Testis (tissue), 2 donors: ENCODE data around the gene RAB3B.
"Not testable (repeated sequence)": the region's sequence is repeated elsewhere in the genome, so short reads cannot be mapped to it uniquely, and the experiment has no call there.

ENCODE experiments used
- POLR2A ChIP-seq: fragments of 450-650 bp; IDR thresholded peaks from one replicate; pipeline ENCODE4 v1.6.1; 2017; ENCODE audit warnings: antibody characterized with exemption, mild to moderate bottlenecking, moderate library complexity
- TF ChIP-seq, protein P1 (sequence below), 3 experiments: fragments of 450-650 bp in 2 of 3; fragments of 200-600 bp in 1 of 3; sonication (generic) in 1 of 3; IDR thresholded peaks; one replicate each; pipeline ENCODE4 v1.5.1; 2016 to 2019; ENCODE audit warnings: antibody characterized with exemption in 3 of 3, mild to moderate bottlenecking in 2 of 3, moderate library complexity in 1 of 3

DNA sequence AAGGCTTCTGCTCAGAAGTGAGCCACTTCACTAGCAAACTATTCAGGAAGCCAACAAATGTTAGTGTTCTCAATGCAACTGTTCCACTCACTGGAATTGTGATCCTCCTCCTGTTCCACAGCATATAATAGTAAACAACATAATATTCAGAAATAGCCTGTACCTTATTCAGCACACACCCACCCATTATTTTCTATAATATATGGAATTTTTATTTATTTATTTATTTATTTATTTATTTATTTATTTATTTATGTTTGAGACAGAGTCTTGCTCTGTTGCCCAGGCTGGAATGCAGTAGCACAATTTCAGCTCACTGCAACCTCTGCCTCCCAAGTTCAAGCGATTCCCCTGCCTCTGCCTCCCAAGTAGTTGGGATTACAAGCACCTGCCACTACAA is 117.2 kb downstream of the RAB3B start:
- TF ChIP-seq POLR2A: not testable (repeated sequence)
- TF ChIP-seq, protein P1, sequence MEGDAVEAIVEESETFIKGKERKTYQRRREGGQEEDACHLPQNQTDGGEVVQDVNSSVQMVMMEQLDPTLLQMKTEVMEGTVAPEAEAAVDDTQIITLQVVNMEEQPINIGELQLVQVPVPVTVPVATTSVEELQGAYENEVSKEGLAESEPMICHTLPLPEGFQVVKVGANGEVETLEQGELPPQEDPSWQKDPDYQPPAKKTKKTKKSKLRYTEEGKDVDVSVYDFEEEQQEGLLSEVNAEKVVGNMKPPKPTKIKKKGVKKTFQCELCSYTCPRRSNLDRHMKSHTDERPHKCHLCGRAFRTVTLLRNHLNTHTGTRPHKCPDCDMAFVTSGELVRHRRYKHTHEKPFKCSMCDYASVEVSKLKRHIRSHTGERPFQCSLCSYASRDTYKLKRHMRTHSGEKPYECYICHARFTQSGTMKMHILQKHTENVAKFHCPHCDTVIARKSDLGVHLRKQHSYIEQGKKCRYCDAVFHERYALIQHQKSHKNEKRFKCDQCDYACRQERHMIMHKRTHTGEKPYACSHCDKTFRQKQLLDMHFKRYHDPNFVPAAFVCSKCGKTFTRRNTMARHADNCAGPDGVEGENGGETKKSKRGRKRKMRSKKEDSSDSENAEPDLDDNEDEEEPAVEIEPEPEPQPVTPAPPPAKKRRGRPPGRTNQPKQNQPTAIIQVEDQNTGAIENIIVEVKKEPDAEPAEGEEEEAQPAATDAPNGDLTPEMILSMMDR (IDR thresholded peaks at IDR 0.05): not testable (repeated sequence)
